HCT116 (cell line): ENCODE data around the gene GALK2. TPM values are rescaled to one million over a fixed set of nuclear protein-coding genes. Genes with fewer than 3 reads are reported as not detected.

Experiments
- ATAC-seq: fragments of 200-7000 bp; cut with Tn5 transposase; 2 replicates; pipeline ENCODE4 v1.9.1; 2020; ENCODE audit warnings: mild to moderate bottlenecking, moderate library complexity
- BruUV-seq: library from RNA; stranded (reverse); fragments of 400-500 nt; replicated peaks from 2 replicates; lab custom pipeline; 2021; lab: Mats Ljungman, UMichigan
- CTCF ChIA-PET: fragments of 300-600 bp; sonication (Branson Sonifier 250); formaldehyde crosslinking; loops from one replicate; lab custom pipeline; 2021; ENCODE audit warnings: antibody characterized with exemption; lab: Charles Lee
- POLR2A ChIA-PET: fragments of 300-600, 350-600 bp; sonication (Branson Sonifier 250); formaldehyde crosslinking; loops from one replicate; lab custom pipeline; 2021; ENCODE audit warnings: antibody characterized with exemption; lab: Charles Lee
- RAD21 ChIA-PET, 2 experiments: fragments of 300-600 bp; sonication (Branson Sonifier 250); formaldehyde crosslinking; loops; one replicate each; lab custom pipeline; 2023; ENCODE audit warnings: low total read pairs in 2 of 2; ENCODE audit not compliant: uncharacterized antibody in 2 of 2, unreplicated experiment in 2 of 2, low non-redundant PET in 1 of 2; lab: Charles Lee
- DNase-seq: peaks from one replicate; pipeline ENCODE4 v3.0.0-alpha.2; 2010; ENCODE audit warnings: low read depth, low spot score
- H2AFZ ChIP-seq: fragments of 200-600 bp; shearing (Covaris generic), sonication (generic); 2 replicates; pipeline ENCODE4 v1.6.1; 2017; ENCODE audit warnings: low read depth, mixed run types, mixed read lengths, antibody characterized with exemption, low read length; ENCODE audit not compliant: poor library complexity, severe bottlenecking
- H3K27ac ChIP-seq: 2 replicates; pipeline ENCODE4 v1.5.1; 2012; ENCODE audit warnings: low read depth, low read length
- H3K27me3 ChIP-seq: fragments of 200-600 bp; sonication (generic); 2 replicates; pipeline ENCODE4 v1.6.1; 2016; ENCODE audit warnings: mixed run types, low read length, mixed read lengths; ENCODE audit not compliant: insufficient read depth
- H3K36me3 ChIP-seq, 2 experiments: fragments of 200-500 bp in 1 of 2; fragments of 200-600 bp in 1 of 2; sonication (Bioruptor generic) in 1 of 2; sonication (generic) in 1 of 2; 2 replicates each; pipeline versions ENCODE4 v1.5.1 to v1.6.1; 2014 to 2016; ENCODE audit warnings: low read length in 2 of 2, inconsistent platforms in 1 of 2, mixed read lengths in 1 of 2, mixed run types in 1 of 2; ENCODE audit not compliant: insufficient read depth in 2 of 2, control insufficient read depth in 1 of 2
- H3K4me1 ChIP-seq, 2 experiments: fragments of 200-600 bp in 1 of 2; sonication (generic) in 1 of 2; 2 replicates each; pipeline versions ENCODE4 v1.5.1 to v1.6.1; 2012 to 2017; ENCODE audit warnings: low read length in 2 of 2, inconsistent platforms in 1 of 2, mild to moderate bottlenecking in 1 of 2, mixed read lengths in 1 of 2, mixed run types in 1 of 2, moderate library complexity in 1 of 2; ENCODE audit not compliant: insufficient read depth in 2 of 2, control insufficient read depth in 1 of 2
- H3K4me2 ChIP-seq: fragments of 200-600 bp; sonication (generic); 2 replicates; pipeline ENCODE4 v1.6.1; 2017; ENCODE audit warnings: mixed run types, low read length, mixed read lengths
- H3K4me3 ChIP-seq, 2 experiments: fragments of 200-600 bp in 1 of 2; sonication (generic) in 1 of 2; replicated peaks in 1 of 2; 2 replicates each; pipeline ENCODE4 v1.5.1; 2011 to 2016; ENCODE audit warnings: low read length in 2 of 2, control low read depth in 1 of 2, low read depth in 1 of 2, mild to moderate bottlenecking in 1 of 2, mixed read lengths in 1 of 2, mixed run types in 1 of 2
- H3K79me2 ChIP-seq: fragments of 200-600 bp; sonication (generic); 2 replicates; pipeline ENCODE4 v1.6.1; 2017; ENCODE audit warnings: mild to moderate bottlenecking, mixed run types, low read length, moderate library complexity, mixed read lengths; ENCODE audit not compliant: insufficient read depth
- H3K9ac ChIP-seq: fragments of 200-600 bp; sonication (generic); 2 replicates; pipeline ENCODE4 v1.6.1; 2016; ENCODE audit warnings: low read length, mixed read lengths
- H3K9me2 ChIP-seq: fragments of 200-600 bp; sonication (generic), shearing (Covaris generic); 2 replicates; pipeline ENCODE4 v1.6.1; 2017; ENCODE audit warnings: mixed run types, mild to moderate bottlenecking, moderate library complexity; ENCODE audit not compliant: insufficient read depth
- H3K9me3 ChIP-seq, 2 experiments: fragments of 200-500 bp in 1 of 2; fragments of 200-600 bp in 1 of 2; sonication (Bioruptor generic) in 1 of 2; sonication (generic) in 1 of 2; 2 replicates each; pipeline ENCODE4 v1.6.1; 2014 to 2017; ENCODE audit warnings: low read length in 2 of 2, mixed read lengths in 2 of 2, inconsistent platforms in 1 of 2, low read depth in 1 of 2, mild to moderate bottlenecking in 1 of 2, mixed run types in 1 of 2, moderate library complexity in 1 of 2; ENCODE audit not compliant: control insufficient read depth in 1 of 2, insufficient read depth in 1 of 2
- H4K20me1 ChIP-seq: fragments of 200-600 bp; sonication (generic), shearing (Covaris generic); 2 replicates; pipeline ENCODE4 v1.6.1; 2017; ENCODE audit warnings: mixed run types, mild to moderate bottlenecking, moderate library complexity; ENCODE audit not compliant: insufficient read depth
- CBX3 ChIP-seq: IDR thresholded peaks from 2 replicates; pipeline ENCODE4 v1.6.1; 2012; ENCODE audit warnings: low read depth
- EGR1 ChIP-seq: IDR thresholded peaks from 2 replicates; pipeline ENCODE4 v1.6.1; 2012; ENCODE audit warnings: low read depth
- EZH2 ChIP-seq: fragments of 200-600 bp; sonication (generic); IDR thresholded peaks from 2 replicates; pipeline ENCODE4 v1.6.1; 2017; ENCODE audit warnings: antibody characterized with exemption, mixed run types
- EZH2phosphoT487 ChIP-seq: fragments of 200-600 bp; IDR thresholded peaks from 2 replicates; pipeline ENCODE4 v1.6.1; 2018; ENCODE audit warnings: antibody characterized with exemption, borderline replicate concordance
- FOSL1 ChIP-seq: IDR thresholded peaks from 2 replicates; pipeline ENCODE4 v1.6.1; 2012; ENCODE audit warnings: low read depth
- JUND ChIP-seq: IDR thresholded peaks from 2 replicates; pipeline ENCODE4 v1.6.1; 2012
- POLR2A ChIP-seq: IDR thresholded peaks from 2 replicates; pipeline ENCODE4 v1.7.0; 2011; ENCODE audit warnings: borderline replicate concordance; ENCODE audit not compliant: insufficient read depth, insufficient read length; ENCODE audit errors: extremely low read depth
- POLR2AphosphoS5 ChIP-seq: IDR thresholded peaks from 2 replicates; pipeline ENCODE4 v1.6.1; 2011; ENCODE audit warnings: mild to moderate bottlenecking, low read depth, low read length, moderate library complexity
- SP1 ChIP-seq: IDR thresholded peaks from 2 replicates; pipeline ENCODE4 v1.6.1; 2012; ENCODE audit warnings: low read depth
- SRF ChIP-seq: IDR thresholded peaks from 2 replicates; pipeline ENCODE4 v1.6.1; 2012; ENCODE audit warnings: low read depth
- ZFX ChIP-seq: fragments of 450-650 bp; IDR thresholded peaks from 2 replicates; pipeline ENCODE4 v1.6.1; 2017
- ZNF274 ChIP-seq: fragments of 200-500 bp; sonication (Bioruptor generic); IDR thresholded peaks from 2 replicates; pipeline ENCODE4 v1.6.1; 2014; ENCODE audit warnings: mild to moderate bottlenecking, low read depth, low read length, inconsistent platforms
- intact Hi-C: fragments of 100-400 bp; cut with micrococcal nuclease; formaldehyde crosslinking; loops from 2 replicates; pipeline ENCODE4 v1.10.0; 2022
- total RNA-seq: library from RNA; stranded (reverse); gene quantifications from one replicate; pipeline ENCODE4 v1.2.1, GENCODE V29; 2021; ENCODE audit not compliant: unreplicated experiment
- TF ChIP-seq, protein P1 (sequence below): IDR thresholded peaks from 2 replicates; pipeline ENCODE4 v1.6.1; 2012; ENCODE audit warnings: low read depth
- TF ChIP-seq, protein P2 (sequence below): IDR thresholded peaks from 2 replicates; pipeline ENCODE4 v1.6.1; 2012
- TF ChIP-seq, protein P3 (sequence below): IDR thresholded peaks from 2 replicates; pipeline ENCODE4 v1.6.1; 2012

The GALK2 gene
- total RNA-seq, 1 experiment from 2014 or later = 18.7 TPM

DNA sequence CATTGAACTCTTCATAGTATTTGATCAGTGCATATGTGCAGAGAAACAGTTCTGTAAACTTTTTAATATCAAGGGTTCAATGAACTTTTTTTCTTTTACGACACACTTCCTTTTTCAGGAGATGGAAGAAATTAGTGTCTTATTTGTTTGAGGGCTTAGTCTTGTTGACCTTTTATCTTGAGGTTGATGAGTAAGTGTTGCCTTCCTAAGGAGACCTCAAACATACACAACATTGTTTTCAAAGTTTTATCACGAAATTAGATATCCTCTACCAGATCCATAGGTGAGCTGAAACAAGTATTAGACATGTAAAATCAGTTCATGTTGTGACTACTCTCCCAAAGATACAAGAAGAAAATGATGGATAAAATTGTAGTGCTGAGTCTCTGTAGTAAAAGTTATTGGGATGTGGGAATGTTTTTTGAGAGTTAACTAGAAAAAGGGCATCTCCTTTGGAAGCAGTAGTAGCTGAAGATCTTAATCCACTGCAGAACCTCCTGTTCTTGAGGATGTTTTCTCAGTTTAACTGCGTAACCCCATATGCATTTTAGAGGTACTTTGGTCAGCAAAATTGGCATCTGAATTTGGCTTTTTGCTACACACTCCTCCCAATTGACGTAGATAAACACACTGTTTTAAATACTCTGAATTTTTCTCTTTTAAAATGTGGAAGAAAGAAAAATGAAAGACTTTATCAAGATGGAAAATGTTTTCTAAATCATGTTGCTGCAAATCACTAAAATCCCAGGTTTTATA lies 116.8 kb downstream of the GALK2 start:
- Histone ChIP-seq H3K4me2 (no peak overlapping the region), H2AFZ (no peak overlapping the region), H3K4me1 (peaks cover 0 to 4% of the 10 kb centered on the region in 2 experiments; a peak in 2 of 4 replicates), H3K9me2 (no peaks in the 10 kb centered on the region), H3K27me3 (no peaks in the 10 kb centered on the region), H3K9ac (no peak overlapping the region), H3K36me3 (no peaks in the 10 kb centered on the region), H3K9me3 (no peaks in the 10 kb centered on the region)
- POLR2A ChIA-PET = no interaction called here
- no peak for ATAC-seq
- intact Hi-C loops = no loop called here
- TF ChIP-seq, protein P1, sequence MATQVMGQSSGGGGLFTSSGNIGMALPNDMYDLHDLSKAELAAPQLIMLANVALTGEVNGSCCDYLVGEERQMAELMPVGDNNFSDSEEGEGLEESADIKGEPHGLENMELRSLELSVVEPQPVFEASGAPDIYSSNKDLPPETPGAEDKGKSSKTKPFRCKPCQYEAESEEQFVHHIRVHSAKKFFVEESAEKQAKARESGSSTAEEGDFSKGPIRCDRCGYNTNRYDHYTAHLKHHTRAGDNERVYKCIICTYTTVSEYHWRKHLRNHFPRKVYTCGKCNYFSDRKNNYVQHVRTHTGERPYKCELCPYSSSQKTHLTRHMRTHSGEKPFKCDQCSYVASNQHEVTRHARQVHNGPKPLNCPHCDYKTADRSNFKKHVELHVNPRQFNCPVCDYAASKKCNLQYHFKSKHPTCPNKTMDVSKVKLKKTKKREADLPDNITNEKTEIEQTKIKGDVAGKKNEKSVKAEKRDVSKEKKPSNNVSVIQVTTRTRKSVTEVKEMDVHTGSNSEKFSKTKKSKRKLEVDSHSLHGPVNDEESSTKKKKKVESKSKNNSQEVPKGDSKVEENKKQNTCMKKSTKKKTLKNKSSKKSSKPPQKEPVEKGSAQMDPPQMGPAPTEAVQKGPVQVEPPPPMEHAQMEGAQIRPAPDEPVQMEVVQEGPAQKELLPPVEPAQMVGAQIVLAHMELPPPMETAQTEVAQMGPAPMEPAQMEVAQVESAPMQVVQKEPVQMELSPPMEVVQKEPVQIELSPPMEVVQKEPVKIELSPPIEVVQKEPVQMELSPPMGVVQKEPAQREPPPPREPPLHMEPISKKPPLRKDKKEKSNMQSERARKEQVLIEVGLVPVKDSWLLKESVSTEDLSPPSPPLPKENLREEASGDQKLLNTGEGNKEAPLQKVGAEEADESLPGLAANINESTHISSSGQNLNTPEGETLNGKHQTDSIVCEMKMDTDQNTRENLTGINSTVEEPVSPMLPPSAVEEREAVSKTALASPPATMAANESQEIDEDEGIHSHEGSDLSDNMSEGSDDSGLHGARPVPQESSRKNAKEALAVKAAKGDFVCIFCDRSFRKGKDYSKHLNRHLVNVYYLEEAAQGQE = no peak
- 0 out of 2 replicates have a peak, but pooled peaks have one; percentile 12 for TF ChIP-seq FOSL1
- TF ChIP-seq SP1 = peak; percentile 18; the same call in 1 of the 2 replicates
- TF ChIP-seq JUND = 0 out of 2 replicates have a peak, but pooled peaks have one; percentile 15
- TF ChIP-seq, all 23 proteins: peak for 3
- CTCF ChIA-PET = no interaction called here
- no peak overlapping the region for H3K4me3 ChIP-seq
- no TSS peak for BruUV-seq
- H4K20me1 ChIP-seq = no peaks in the 10 kb centered on the region
- no peaks in the 10 kb centered on the region for H3K79me2 ChIP-seq
- RAD21 ChIA-PET = no interaction called here
- DNase-seq = no peak
- H3K27ac ChIP-seq = no peak overlapping the region

DNA sequence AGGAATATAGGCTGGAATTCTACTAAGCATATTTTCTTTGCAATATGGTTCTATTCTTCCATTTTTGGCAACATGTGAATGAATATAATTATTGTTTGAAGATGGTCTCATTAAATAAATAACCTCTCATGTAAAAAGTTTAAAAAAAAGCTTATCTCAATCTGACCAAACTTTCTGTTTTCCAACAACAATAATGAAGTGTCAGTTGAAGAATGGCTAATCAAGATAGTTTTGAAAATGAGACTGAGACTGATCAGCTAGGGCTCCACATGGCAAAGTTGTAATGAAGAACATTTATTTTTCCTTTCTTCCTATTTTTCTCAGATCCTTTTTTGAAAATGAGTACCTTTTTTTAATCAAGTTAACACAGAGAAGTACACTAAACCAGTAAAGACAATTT lies 117.4 kb downstream of the GALK2 start:
- no TSS peak for BruUV-seq
- CTCF ChIA-PET = no interaction called here
- Histone ChIP-seq H3K36me3 (no peaks in the 10 kb centered on the region), H3K27ac (no peak overlapping the region), H2AFZ (no peak overlapping the region), H3K4me2 (no peak overlapping the region), H3K79me2 (no peaks in the 10 kb centered on the region), H3K4me1 (peaks cover 0 to 4% of the 10 kb centered on the region in 2 experiments; a peak in 2 of 4 replicates), H4K20me1 (no peaks in the 10 kb centered on the region), H3K4me3 (no peak overlapping the region), H3K27me3 (no peaks in the 10 kb centered on the region), H3K9me3 (no peaks in the 10 kb centered on the region), H3K9ac (no peak overlapping the region), H3K9me2 (no peaks in the 10 kb centered on the region)
- TF ChIP-seq ZNF274 (no peak), EZH2 (no peak), JUND (no peak), POLR2AphosphoS5 (no peak), CBX3 (no peak), ZFX (no peak), POLR2A (no peak), EGR1 (no peak), EZH2phosphoT487 (no peak), SRF (no peak)
- TF ChIP-seq, protein P2, sequence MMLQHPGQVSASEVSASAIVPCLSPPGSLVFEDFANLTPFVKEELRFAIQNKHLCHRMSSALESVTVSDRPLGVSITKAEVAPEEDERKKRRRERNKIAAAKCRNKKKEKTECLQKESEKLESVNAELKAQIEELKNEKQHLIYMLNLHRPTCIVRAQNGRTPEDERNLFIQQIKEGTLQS = no peak
- TF ChIP-seq, protein P3, sequence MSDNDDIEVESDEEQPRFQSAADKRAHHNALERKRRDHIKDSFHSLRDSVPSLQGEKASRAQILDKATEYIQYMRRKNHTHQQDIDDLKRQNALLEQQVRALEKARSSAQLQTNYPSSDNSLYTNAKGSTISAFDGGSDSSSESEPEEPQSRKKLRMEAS = no peak
- POLR2A ChIA-PET = no interaction called here
- DNase-seq (no peak), ATAC-seq (no peak)
- RAD21 ChIA-PET = no interaction called here
- intact Hi-C loops = no loop called here
